ENCODE measurements around the gene PRLR. TPM values are rescaled to one million over a fixed set of nuclear protein-coding genes. Genes with fewer than 3 reads are reported as not detected.
A peak's percentile ranks its signal among the peaks of the same experiment; 100 is the strongest.
"Not testable (repeated sequence)": the region's sequence is repeated elsewhere in the genome, so short reads cannot be mapped to it uniquely, and the experiment has no call there.

Gene PRLR
- total RNA-seq: 7.6 TPM

DNA sequence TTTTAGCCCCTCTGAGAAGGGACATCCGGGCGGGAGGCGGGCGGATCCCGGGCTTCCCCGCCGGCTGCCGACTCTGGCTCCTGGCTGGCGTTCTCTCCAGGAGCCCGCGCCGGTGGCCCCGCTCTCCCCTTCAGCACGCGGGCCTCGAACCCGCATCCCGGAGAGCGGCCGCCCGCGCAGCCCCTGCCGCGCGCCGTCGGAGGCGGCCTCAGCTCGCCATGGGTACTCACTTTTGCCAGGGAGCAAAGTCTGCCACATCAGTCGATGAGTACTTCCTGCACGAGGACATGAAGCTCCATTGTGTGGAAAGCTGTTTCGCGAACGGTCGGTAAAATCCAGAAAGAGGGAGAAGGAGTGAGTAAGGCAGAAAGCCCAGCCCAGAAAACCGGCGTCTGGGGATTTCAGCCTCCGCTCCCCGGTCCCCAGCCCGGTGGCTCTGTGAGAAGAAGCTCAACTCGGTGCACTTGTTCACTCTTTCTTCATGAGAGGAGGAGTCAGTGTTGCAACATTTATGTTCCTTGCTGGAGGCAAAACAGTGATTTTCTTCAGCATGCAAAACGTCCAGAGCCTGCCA, at the start of gene PRLR:
Gene PRLR (minus strand): TSS at position 450 of the 574 bp plus-strand sequence. CDS start 140,867 bp downstream, outside the sequence.
- ATAC-seq: peak; percentile 83

- ATAC-seq: no peak
Observed at GRCh38 chr5:35274839-35275509, 44.7 kb upstream of the PRLR start.

- ATAC-seq: no peak
Observed at GRCh38 chr5:35269006-35269405, 38.7 kb upstream of the PRLR start.

- no peak for ATAC-seq
Observed at GRCh38 chr5:35266276-35266675, 36.0 kb upstream of the PRLR start.

GRCh38 chr5:35264509-35264908, 34.2 kb upstream of the PRLR start:
- ATAC-seq: no peak

GRCh38 chr5:35263266-35263877, 33.1 kb upstream of the PRLR start:
- ATAC-seq: no peak

DNA sequence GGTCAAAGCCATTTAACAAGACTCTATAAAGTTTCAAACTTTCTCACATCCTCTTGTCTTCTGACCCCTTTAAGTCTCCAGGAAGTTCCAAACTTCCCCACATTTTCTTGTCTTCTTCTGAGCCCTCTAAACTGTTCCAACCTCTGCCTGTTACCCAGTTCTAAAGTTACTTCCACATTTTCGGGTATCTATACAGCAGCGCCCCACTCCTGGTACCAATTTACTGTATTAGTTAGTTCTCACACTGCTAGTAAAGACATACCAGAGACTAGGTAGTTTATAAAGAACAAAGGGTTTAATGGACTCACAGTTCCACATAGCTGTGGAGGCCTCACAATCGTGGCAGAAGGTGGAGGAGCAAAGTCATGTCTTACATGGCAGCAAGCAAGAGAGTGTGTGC, 23.3 kb upstream of the PRLR start:
- no peak for ATAC-seq

- no peak for ATAC-seq
Observed at GRCh38 chr5:35252963-35253362, 22.7 kb upstream of the PRLR start.

GRCh38 chr5:35248843-35249780, 18.8 kb upstream of the PRLR start:
- ATAC-seq: no peak

DNA sequence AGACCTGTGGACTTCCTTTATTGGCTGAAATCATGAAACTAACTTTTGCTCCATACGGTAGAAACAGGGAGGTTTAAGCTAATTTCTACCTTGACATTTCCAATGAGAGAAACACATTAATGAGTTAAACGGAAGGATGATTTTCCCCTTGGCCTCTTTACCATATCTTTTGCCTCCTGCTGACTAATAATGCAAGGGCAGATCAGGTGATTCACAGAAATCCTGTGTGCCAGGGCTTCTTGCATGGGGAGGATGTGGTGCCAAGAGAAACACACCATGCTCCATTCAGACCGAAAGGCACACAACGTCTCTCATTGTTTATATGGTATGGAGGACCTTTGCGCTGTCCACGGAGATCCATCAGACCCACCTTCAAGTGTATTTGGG, 17.4 kb upstream of the PRLR start:
- peak; percentile 71 for ATAC-seq

DNA sequence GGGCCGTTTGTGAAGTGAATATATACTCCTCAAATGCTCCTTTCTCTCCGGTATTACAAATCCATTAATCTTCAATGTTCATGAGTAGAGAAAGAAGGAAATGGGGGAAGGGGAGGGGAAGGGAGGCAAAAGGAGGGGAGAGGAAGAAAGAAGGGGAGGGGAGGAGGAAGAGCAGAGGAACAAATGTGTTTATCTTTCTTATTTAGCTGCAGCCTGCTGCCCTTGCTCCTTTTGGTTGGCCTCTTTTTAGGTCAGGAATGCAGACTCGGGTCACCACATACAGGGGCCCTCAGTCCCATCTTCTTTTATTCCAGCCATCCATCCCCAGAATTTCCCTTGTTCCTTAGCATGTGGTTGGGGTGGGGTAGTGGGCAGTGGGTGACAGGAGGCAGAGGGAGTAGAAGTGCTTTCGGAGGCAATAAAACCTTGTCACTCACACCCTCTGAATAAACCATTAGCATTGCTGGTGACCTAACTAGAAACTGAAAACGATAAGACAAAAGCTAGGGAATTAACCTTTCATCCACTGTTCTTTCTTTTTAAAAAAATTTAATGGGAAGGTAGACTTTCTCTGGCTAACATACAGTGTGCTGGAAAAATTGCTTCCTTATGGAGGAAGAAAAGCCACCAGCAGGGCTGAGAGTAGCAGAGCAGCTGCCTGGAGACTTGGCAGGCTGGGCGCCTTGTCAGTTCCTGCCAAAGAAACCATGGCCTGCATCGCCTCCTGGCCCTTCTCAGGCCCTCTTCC, 16.8 kb upstream of the PRLR start:
- peak; percentile 25 for ATAC-seq

DNA sequence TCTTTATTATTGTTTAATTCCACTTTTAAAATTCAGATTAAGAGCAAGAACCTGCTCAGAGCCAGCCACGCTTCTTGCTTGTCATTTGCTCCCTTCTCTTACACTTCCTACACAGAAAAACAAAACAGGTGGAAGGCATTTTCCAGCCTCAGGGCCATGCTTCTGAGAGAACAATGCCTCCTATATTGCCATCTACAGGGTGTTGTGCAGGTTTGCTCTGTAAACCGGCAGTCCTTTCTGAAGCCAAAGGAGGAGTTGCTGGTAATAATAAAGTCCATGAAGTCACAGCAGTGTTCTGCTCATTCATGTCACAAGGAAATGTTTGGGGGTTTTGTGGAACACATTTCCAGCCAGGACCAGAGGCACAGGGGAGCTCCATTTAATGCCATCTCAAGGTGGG, 16.1 kb upstream of the PRLR start:
- peak; percentile 53 for ATAC-seq

DNA sequence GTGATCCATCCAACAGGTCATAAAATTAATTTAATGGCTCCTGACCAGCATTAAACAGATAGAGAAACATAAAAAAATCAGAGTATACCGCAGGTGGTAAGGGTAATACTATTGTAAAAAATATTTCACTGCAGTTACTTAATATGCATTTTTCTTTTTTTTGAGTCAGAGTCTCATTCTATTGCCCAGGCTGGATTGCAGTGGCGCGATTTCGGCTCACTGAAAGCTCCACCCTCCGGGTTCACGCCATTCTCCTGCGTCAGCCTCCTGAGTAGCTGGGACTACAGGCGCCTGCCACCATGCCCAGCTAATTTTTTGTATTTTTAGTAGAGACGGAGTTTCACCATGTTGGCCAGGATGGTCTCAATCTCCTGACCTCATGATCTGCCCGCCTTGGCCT, 15.1 kb upstream of the PRLR start:
- not testable (repeated sequence) for ATAC-seq

DNA sequence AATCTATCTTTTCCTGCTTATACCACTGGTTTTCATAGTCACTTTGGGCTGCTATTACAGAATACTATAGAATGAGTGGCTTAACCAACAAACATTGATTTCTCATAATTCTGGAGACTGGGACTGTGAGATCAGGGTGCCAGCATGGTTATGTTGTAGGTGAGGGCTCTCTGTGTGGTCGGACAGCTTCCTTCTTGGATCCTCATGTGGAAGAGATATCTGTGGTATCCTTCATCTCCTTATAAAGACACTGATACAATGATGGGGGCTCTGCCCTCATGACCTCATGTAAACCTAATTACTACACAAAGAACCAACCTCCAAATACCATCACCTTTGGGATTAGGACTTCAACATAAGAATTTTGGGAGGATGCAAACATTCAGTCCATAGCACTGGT, 13.9 kb upstream of the PRLR start:
- no peak for ATAC-seq

DNA sequence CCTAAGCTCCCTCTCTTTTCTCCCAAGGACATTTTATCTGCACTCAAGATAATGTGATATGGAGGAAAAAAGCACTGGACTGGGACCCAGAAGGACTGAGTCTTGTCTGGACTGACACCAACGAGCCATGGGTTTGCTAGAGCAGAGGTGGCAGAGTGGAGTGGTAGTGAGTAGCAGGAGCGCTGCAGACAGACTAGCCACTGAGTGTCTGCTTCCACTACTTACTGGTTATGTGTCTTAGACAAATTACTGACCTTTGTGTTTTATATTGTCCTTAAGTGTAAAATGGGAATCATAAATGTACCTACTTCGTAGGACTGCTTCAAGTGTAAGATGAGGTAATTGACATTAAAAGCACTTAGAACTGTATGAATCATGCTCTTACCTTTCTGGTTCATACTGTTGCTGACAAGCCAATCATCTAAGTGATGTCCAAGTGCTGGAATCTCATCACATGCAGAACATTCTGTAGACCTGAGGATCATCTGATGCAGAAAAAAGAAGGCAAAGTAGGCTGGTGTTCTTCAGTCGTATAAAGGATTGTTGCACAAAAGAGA, 12.5 kb upstream of the PRLR start:
- no peak for ATAC-seq

- ATAC-seq: no peak
Observed at GRCh38 chr5:35240892-35241291, 10.6 kb upstream of the PRLR start.

DNA sequence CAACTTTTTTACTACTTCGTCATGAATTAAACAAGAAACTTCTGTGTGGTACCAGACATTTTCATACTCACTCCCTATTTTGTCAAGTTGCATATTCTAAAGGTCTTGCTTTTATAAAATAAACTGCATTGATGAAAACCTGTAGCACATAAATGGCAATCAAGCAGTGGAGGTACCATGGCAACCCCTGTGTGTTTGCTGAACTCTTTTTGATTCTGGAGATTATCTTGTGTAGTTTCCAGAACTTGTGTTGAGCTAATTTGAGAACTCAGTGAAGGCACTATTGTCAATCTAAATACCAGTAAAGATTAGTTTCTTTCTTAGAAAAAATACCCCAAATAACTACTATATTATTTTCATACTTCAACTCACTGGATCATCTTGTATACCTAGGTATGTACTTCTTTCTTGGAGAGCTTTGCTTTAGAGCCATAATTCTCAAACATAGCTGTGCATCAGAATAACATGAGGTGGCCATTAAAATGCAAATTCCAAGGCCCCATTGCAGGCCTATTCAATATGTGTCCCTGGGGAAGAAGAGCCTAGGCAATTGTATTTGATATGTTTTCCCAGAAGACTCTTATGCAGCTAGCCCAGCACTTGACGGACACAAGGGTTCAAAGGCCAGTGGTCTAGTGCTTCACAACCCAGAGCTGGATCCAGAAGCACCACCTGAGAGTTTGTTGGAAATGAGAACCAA, 9.8 kb upstream of the PRLR start:
- ATAC-seq: no peak

DNA sequence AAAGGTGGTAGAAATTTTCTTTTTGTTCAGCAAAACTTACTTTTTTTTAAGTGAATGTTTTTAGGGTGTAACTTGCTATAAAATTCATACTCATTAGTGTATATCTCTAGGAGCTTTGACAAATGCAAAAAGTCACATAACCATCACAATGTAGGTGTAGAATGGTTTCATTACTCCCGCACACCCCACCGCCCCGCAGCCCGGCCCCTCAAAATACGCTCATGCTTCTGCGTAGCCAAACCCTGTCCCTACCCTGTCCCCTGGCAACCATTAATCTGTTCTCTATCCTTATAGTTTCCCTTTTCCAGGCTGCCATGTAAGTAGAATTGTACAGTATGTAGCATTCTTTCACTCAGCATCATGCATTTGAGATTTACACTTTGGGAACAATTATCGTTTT, 9.2 kb upstream of the PRLR start:
- no peak for ATAC-seq

GRCh38 chr5:35237580-35238376, 7.5 kb upstream of the PRLR start:
- ATAC-seq: no peak

DNA sequence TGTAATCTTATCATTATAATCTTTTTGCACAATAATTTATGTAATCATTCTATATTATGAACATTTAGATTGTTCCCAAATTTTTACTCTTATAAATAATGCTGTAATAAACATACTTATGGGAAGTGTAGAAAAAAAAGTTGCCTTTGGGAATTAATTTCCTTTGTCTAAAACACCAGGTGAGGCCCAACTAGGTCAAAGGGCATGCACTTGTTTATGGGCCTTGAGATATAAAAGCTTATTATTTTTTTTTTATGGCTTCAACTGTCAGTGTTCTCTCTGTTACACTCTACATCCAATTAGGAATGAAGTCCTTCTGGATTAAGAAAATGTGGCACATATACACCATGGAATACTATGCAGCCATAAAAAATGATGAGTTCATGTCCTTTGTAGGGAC, 6.5 kb upstream of the PRLR start:
- ATAC-seq: no peak

GRCh38 chr5:35233601-35234000, 3.3 kb upstream of the PRLR start:
- ATAC-seq: no peak
